ENCODE measurements around the gene CTCFL.
"Not testable (repeated sequence)": the region's sequence is repeated elsewhere in the genome, so short reads cannot be mapped to it uniquely, and the experiment has no call there.

CTCFL gene

DNA sequence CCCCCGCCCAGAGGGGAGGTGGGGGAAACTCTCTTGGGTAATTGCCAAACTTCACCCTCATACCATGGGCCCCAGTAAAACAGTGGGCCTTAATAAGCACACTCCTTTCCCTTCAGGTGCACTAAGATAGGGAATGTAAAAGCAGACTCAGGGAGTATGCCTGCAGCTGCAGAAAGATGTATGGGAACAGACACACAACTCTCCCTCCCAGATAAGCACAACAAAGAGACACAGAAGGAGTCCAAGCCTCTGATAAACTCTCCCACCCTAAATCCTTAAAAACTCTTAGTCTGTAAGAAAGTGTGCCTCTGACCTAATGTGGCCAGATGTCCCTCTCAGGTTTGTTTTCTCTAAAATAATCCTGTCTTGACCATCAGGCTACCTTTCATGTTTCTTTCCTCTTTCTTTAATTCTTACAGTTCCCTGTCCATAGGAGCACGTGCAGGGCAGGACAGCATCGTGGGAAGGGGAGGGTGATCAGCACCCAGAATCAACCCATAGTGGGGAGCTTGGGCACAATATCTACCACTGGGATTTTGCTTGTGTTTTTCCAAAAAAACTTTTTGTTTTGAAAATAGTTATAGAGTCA lies 11.3 kb upstream of the CTCFL start:
- DNase-seq, result no peak

DNA sequence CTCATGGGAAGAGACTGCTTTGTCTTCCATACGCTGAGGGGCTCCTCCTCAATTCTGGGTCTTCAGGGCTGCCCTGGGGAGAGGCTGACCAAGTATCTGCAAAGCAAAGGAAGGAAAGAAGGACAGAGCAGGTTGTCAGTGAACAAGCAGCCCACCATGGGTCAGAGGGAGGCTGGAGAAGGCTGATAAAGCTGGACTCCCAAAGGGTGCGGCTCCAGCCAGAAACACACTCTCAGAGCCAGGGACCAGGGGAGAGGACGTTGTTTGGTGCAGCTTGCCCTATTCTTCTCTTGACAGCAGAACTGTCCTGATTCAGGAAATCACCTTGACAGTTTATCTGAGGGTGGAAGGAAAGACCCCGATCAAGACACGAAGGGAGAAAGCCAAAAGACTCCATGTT lies 10.4 kb upstream of the CTCFL start:
- DNase-seq, result no peak

DNA sequence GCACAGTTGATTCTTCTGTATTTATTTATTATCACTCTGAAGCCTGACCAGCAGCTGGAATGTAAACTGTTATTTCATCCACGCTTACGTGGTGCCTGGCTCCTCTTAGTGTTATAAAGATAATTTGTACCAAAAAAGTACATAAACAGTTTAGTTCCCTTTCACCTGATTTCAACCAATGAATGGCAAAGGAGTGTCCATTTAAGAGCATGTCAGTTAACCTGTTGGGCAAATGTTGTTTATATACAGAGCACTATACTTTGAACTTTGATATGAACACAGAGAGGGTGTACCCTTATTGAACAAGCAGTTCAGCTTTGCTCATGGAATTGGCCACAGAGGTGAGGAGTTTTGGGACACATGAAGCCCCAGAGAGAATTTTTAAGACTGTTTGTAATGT lies 7.2 kb upstream of the CTCFL start:
- no peak for DNase-seq

DNA sequence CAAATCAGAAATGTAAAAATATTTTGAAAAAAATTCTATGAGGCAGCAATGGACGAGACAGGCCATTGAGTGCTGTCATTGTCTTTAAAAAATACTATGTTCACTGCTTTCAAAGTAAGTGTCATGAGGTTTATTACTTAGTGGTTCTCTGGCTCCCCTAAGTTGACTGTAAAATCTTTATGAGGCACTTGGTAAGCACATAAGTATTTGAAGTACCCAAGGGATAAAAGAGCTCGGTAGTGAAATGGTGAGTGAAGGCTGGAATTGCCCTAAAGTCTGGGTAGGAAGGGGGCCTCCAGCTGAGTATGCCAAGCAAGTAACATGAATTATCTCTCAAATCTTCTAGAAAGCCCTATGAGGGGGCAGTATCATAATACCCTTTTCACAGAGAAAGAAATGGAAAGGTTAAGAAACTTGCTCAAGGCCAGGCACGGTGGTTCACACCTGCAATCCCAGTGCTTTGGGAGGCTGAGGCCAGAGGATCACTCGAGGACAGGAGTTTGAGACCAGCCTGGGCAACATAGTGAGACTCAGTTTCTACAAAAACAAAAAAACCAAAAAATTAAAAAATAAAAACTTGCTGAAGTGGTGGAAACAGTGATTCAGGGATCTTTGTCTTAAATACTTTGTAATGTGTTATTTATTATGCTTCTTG lies 5.5 kb upstream of the CTCFL start:
- DNase-seq, result no peak

DNA sequence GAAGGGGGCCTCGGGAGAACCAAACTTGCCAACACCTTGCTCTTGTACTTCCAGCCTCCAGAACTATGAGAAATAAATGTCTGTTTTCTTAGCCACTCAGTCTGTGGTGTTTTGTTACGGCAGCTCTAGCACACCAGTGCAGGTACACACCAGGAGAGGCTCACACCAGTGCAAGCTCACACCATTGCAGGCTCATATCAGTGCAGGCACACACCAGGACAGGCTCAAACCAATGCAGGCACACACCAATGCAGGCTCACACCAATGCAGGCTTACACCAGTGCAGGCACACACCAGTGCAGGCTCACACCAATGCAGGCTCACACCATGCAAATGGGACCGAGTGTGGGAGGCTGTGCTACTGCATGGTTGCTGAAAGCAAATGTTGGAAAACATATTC lies 4.9 kb upstream of the CTCFL start:
- DNase-seq, result no peak

GRCh38 chr20:57529160-57529585 lies 4.2 kb upstream of the CTCFL start:
- DNase-seq, result no peak

DNA sequence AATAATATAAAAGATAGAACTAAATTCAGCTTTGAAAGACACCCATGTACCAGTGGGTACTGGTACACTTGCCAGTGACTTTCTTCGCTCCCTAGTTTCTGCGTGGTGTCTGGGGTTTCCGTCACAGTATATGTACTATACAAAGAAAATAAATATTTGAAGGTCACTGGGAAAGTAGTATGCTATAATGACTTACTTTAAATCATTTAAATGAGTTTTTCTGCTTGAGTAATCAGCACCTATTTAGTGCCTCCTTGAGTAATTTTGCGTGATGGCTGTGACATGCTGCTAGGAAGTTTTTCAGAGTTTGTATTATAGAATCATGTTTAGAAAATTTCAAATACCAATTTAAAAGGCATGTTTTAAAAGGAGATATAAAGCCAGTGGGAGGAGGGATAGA lies 3.2 kb upstream of the CTCFL start:
- DNase-seq, result no peak

DNA sequence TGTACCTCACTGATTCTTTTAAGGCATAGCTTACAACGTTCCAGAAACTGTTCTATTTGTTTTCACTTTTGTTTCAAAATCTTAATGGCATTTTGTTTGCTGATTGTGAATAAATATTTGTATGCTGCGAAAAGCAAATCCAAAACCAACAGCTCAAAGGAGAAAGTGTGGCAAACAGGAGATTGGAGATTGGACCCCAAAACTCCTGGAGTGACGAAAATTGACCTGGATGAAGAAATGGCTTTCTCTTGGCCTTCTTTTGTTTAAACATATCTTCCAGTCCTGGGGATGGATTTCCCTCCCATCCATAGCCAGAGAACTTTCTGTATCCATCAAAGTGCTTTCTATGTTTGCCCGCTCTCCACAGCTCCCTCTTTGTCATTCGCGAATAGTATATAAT lies 2.8 kb upstream of the CTCFL start:
- no peak for DNase-seq

DNA sequence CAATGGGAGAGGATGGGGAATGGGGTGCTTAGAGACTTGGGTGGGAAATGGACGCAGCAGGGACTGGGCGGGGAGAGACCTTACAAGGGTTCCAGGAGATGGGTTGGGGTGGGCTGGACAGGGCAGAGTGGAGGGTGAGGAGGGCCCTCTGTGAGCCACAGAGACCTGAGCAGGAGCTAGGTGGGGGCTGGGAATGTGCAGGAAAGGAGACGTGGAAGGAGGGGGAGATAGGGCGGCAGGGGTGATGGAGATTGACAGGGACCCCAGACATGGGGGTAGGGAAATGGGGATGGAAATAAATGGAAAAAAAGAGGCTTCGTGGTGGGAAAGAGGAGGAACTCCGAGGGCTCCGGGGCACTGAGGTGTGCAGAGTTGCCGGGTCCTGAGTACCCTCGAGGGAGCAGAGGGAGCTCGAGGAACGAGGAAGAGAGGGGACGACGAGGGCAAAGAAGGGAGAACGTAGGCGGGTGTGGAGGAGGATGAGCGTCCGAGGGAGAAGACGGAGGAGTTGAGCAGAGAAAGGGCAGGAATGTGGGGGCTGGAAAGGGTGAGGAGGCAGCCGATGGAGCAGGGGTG lies 2.0 kb upstream of the CTCFL start:
- no peak for DNase-seq

DNA sequence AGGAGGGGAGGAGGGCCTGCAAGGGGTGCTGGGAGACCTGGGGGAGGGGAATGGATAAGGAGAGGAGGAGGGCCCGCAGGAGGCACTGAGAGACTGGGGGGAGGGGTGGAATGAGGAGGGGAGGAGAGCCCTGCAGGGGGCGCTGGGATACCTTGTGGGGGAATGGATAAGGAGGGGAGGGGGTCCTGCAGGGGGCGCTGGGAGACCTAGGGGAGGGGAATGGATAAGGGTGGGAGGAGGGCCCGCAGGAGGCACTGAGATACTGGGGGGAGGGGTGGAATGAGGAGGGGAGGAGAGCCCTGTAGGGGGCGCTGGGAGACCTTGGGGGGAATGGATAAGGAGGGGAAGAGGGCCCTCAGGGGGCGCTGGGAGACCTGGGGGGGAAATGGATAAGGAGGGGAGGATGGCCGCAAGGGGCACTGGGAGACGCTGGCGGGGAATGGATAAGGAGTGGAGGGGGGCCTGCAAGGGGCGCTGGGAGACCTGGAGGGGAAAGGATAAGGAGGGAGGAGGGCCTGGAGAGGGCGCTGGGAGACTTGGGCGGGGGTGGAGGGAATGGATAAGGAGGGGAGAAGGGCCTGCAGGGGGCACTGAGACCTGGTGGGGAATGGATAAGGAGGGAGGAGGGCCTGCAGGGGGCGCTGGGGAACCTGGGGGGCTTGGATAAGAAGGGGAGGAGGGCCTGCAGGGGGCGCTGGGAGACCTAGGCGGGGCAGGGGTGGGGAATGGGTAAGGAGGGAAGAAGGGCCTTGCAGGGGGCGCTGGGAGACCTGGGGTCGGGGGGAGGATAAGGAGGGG lies 1.3 kb upstream of the CTCFL start:
- DNase-seq, result no peak

GRCh38 chr20:57525328-57526086 lies 567 bp upstream of the CTCFL start:
- DNase-seq, result no peak

DNA sequence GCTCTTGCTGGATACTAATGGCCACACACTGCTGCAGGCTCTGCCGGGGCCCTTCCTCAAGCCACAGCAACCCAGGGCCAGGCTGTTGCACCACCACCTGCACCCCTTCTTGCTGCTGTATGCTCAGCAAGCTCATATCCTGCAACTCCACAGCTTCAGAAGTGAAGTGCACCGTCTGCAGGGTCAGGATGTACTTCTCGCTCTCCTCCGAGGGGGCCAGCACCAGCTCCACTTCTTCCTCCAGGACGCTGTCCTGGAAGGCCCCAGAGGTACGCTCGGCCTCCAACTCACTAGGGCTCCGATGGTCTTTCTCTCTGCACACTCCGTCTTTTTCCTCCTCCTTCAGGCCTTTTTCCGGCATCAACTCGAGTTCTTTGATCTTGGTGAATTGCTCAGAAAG lies 1.2 kb downstream of the CTCFL start:
- no peak for DNase-seq

DNA sequence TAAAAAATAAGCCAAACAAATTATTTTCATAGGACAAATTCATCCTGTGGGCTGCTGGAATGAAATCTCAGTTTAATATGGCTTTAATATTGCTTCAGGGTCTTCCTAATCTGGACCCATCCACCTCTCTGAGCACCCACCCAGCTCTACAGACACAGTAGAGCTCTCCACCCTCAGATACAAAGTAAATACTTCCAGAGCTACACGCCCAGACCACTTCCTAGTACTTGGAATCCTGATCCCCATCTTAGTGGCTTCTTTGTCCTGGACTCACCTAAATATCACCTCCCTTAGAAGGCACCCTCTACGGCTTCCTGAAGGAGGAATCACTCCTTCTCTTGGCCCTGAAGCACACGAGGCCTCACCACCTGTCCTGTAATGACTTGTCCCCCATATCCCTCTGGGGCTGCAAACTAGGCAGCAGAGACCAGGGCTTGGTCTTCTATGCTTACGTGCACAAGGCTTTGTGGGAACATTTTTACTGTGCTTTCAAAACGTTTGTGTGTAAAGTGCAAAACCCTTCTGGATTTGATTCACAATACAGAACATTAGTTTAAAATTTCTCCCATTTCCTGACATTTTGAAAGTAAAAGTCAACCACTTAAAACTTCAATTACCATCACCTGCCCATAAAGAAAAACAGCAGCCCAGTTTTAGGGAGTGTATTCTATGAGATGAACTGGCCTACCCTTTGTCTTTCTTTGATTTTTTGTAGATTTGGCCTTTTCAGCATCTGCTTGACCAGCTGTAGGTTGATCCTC lies 2.4 kb downstream of the CTCFL start:
- no peak for DNase-seq

- no peak for DNase-seq
These were observed 7.0 kb downstream of the CTCFL start for GRCh38 chr20:57517904-57518303.

DNA sequence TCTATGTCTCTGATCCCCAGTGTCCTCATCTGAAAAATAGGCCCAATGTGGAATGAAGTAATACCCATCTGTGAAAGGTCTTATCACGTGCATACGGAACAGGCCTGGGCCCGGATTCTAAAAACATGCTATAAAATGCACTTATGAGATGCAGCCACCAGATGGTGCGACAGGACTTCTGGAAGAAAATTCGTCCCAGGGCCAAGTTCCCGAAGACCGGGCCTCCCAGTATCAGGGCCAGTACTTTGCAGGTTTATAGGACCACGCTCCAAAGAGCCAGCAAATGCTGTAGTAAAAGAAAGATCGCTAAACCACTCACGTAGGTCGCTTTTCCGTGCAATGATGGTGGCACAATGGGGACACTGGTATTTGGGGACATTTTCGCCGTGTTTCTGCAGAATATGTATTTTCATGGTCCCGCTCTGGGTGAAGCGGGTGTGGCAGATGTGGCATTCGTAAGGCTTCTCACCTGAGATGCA lies 10.6 kb downstream of the CTCFL start:
- DNase-seq, result peak; percentile 46

DNA sequence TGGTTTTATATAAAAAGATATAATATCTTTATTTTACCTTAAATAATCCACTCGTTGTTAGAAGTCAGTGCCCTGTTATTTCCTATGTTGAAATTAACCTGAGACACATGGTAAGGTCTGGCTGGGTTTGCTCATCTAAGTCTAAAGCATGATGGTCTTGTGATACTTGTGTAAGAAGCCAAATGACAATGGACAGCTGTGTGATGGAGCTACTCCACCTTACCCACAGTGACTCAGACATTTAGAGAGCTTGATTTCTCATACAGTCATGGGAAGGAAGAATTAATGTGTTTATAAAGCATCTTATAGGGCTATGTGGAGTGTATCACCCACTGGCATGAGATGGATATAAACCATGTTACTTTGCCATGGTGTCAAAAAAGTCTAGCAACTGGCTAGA lies 11.7 kb downstream of the CTCFL start:
- no peak for DNase-seq

- DNase-seq, result no peak
These were observed 12.5 kb downstream of the CTCFL start for GRCh38 chr20:57512432-57512831.

DNA sequence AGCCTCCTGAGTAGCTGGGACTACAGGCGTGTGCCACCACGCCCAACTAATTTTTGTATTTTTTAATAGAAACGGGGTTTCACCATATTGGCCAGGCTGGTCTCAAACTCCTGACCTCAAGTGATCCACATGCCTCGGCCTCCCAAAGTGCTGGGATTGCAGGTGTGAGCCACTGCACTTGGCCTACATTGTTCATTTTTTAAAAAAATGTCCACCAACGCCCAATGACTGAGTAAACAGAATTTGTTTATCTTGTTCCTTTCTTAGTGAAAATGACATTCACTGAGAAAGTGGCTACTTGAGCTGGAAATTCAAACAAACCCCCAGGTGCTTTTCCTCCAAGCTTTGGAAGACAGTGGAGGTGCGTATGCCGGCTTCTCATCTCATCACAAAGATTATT lies 13.2 kb downstream of the CTCFL start:
- not testable (repeated sequence) for DNase-seq

GRCh38 chr20:57509665-57510237 lies 15.2 kb downstream of the CTCFL start:
- no peak for DNase-seq

DNA sequence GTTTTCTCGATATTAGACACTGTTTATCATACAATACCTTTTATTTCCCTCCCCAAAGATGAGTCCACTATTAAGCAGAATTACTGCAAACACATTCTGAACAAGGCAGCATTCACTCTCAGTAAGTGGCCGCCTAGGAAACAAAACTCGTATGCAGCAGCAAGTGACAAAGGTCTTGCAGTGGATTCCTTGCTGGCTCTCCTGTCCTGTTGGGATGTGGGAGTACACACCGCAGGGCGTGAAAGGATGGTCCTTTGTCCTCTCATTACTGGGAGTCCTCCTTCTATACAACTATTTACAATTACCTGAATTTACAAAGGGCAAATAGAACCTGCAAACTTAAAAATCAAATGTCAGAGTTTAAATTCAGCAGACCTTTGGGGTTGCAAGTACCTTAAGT lies 16.1 kb downstream of the CTCFL start:
- no peak for DNase-seq

DNA sequence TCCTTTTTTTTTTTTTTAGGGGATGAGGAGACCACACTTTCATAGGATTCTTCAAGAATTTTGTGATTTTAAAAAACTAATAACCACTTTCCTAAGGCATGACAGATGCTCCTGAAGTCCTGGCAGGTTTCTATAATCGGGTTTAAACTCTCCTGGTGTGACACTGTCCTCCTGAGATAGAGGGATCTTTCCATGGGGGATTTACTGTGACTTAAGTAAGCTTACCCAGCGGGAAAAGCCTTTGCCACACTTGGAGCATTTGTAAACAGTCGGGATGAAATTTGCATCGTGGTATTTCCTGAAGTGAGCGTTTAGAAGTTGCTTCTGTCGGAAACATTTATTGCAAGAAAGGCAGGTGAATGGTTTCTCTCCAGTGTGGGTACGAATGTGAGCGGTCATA lies 16.6 kb downstream of the CTCFL start:
- DNase-seq, result no peak

GRCh38 chr20:57507477-57507876 lies 17.5 kb downstream of the CTCFL start:
- no peak for DNase-seq

Data from NCI-H1092 (cell line).